ENCODE results near the gene ACAD11. TPM values are rescaled to one million over a fixed set of nuclear protein-coding genes. Genes with fewer than 3 reads are reported as not detected.

The ACAD11 gene
- total and polyA plus RNA-seq, 4 donors, result 52.2 to 357 (median 65.6) TPM

GRCh38 chr3:132570016-132570415 lies 89.6 kb downstream of the ACAD11 start:
- H3K4me1 ChIP-seq (ENCODE audit: control insufficient read depth in 4 of 4, insufficient read depth in 4 of 4, low read length in 3 of 4), result no peaks in the 10 kb centered on the region
- TF ChIP-seq MAX (IDR thresholded peaks at IDR 0.05) (no peak), REST (IDR thresholded peaks at IDR 0.05) (no peak), HNF4A (conservative IDR thresholded peaks at IDR 0.05) (no peak), NR2F2 (IDR thresholded peaks at IDR 0.05) (no peak), EGR1 (IDR thresholded peaks at IDR 0.05; ENCODE audit: low read depth in 2 of 2) (no peak), ATF3 (IDR thresholded peaks at IDR 0.05) (no peak)
- no peak for DNase-seq (ENCODE audit: low spot score)
- H3K36me3 ChIP-seq (ENCODE audit: control insufficient read depth in 4 of 4, insufficient read depth in 3 of 4, low read depth in 1 of 4, low read length in 3 of 4), result peaks cover 4 to 36% (median 21%) of the 10 kb centered on the region in 4 donors
- no peak overlapping the region for H3K9ac ChIP-seq (ENCODE audit: low read depth in 1 of 2, low read length in 2 of 2)
- no peak overlapping the region for H3K4me3 ChIP-seq (ENCODE audit: low read depth in 1 of 3, low read length in 3 of 3)
- H3K27ac ChIP-seq (ENCODE audit: low read depth in 1 of 2, low read length in 2 of 2), result no peak overlapping the region
- 94% methylated on average over 2 of the region's 2 CpGs for WGBS
- no peaks in the 10 kb centered on the region for H3K27me3 ChIP-seq (ENCODE audit: control insufficient read depth in 4 of 4, insufficient read depth in 4 of 4, low read length in 3 of 4)
- H3K9me3 ChIP-seq (ENCODE audit: control insufficient read depth in 4 of 4, low read length in 3 of 4), result no peaks in the 10 kb centered on the region

- DNase-seq (ENCODE audit: low spot score), result no peak
- Histone ChIP-seq H3K4me1 (ENCODE audit: control insufficient read depth in 4 of 4, insufficient read depth in 4 of 4, low read length in 3 of 4) (no peaks in the 10 kb centered on the region), H3K27me3 (ENCODE audit: control insufficient read depth in 4 of 4, insufficient read depth in 4 of 4, low read length in 3 of 4) (no peaks in the 10 kb centered on the region), H3K36me3 (ENCODE audit: control insufficient read depth in 4 of 4, insufficient read depth in 3 of 4, low read depth in 1 of 4, low read length in 3 of 4) (peaks cover 2 to 35% (median 20%) of the 10 kb centered on the region in 4 donors), H3K4me3 (ENCODE audit: low read depth in 1 of 3, low read length in 3 of 3) (no peak overlapping the region), H3K27ac (ENCODE audit: low read depth in 1 of 2, low read length in 2 of 2) (no peak overlapping the region), H3K9ac (ENCODE audit: low read depth in 1 of 2, low read length in 2 of 2) (no peak overlapping the region), H3K9me3 (ENCODE audit: control insufficient read depth in 4 of 4, low read length in 3 of 4) (no peaks in the 10 kb centered on the region)
- 80% methylated on average over 1 of the region's 1 CpG for WGBS
- TF ChIP-seq HNF4G (IDR thresholded peaks at IDR 0.05) (no peak), NR2F2 (IDR thresholded peaks at IDR 0.05) (no peak), RAD21 (IDR thresholded peaks at IDR 0.05) (no peak), GABPA (IDR thresholded peaks at IDR 0.05 in 1 of 2, conservative IDR thresholded peaks at IDR 0.05 in 1 of 2) (no peak)
Measured at GRCh38 chr3:132569580-132569979, 90.0 kb downstream of the ACAD11 start.

- H3K9ac ChIP-seq (ENCODE audit: low read depth in 1 of 2, low read length in 2 of 2), result no peak overlapping the region
- DNase-seq (ENCODE audit: low spot score), result no peak
- 20% methylated on average over 2 of the region's 2 CpGs for WGBS
- no peaks in the 10 kb centered on the region for H3K4me1 ChIP-seq (ENCODE audit: control insufficient read depth in 4 of 4, insufficient read depth in 4 of 4, low read length in 3 of 4)
- no peak overlapping the region for H3K4me3 ChIP-seq (ENCODE audit: low read depth in 1 of 3, low read length in 3 of 3)
- H3K27me3 ChIP-seq (ENCODE audit: control insufficient read depth in 4 of 4, insufficient read depth in 4 of 4, low read length in 3 of 4), result no peaks in the 10 kb centered on the region
- no peaks in the 10 kb centered on the region for H3K9me3 ChIP-seq (ENCODE audit: control insufficient read depth in 4 of 4, low read length in 3 of 4)
- H3K36me3 ChIP-seq (ENCODE audit: control insufficient read depth in 4 of 4, insufficient read depth in 3 of 4, low read depth in 1 of 4, low read length in 3 of 4), result peaks cover 2 to 31% (median 18%) of the 10 kb centered on the region in 4 donors
- TF ChIP-seq JUND (IDR thresholded peaks at IDR 0.05), result peak in 1 of 2 donors; percentile 11
- TF ChIP-seq GABPA (IDR thresholded peaks at IDR 0.05 in 1 of 2, conservative IDR thresholded peaks at IDR 0.05 in 1 of 2), result no peak
- H3K27ac ChIP-seq (ENCODE audit: low read depth in 1 of 2, low read length in 2 of 2), result no peak overlapping the region
Measured at GRCh38 chr3:132569153-132569552, 90.5 kb downstream of the ACAD11 start.

All from liver (tissue), 9 donors.